HepG2 (cell line): ENCODE results near the gene RUSC1. TPM values are rescaled to one million over a fixed set of nuclear protein-coding genes. Genes with fewer than 3 reads are reported as not detected.

Source experiments
- ASH2L ChIP-seq: fragments of 300-600, 200-600 bp; sonication (generic); IDR thresholded peaks from 2 replicates; pipeline ENCODE4 v1.7.0; 2017; ENCODE audit warnings: low read depth, mild to moderate bottlenecking, moderate library complexity, mixed read lengths, low read length; ENCODE audit not compliant: insufficient read length
- BORCS8-MEF2B ChIP-seq: sonication (generic); formaldehyde crosslinking; IDR thresholded peaks from 2 replicates; pipeline ENCODE4 v1.8.0; 2022; ENCODE audit warnings: mild to moderate bottlenecking, missing genetic modification reagents
- GPN1 ChIP-seq: sonication (generic); formaldehyde crosslinking; IDR thresholded peaks from 2 replicates; pipeline ENCODE4 v1.5.1; 2020; ENCODE audit warnings: missing genetic modification reagents, borderline replicate concordance
- HOXA3 ChIP-seq: sonication (generic); formaldehyde crosslinking; IDR thresholded peaks from 2 replicates; pipeline ENCODE4 v1.5.0; 2020; ENCODE audit warnings: missing genetic modification reagents
- KDM5B ChIP-seq: sonication (generic); formaldehyde crosslinking; IDR thresholded peaks from 2 replicates; pipeline ENCODE4 v1.4.0; 2020; ENCODE audit warnings: missing genetic modification reagents, mild to moderate bottlenecking, borderline replicate concordance
- KLF9 ChIP-seq: IDR thresholded peaks from 2 replicates; pipeline ENCODE4 v1.6.1; 2016; ENCODE audit warnings: low read depth
- TOPORS ChIP-seq: sonication (generic); formaldehyde crosslinking; IDR thresholded peaks from 2 replicates; pipeline ENCODE4 v1.8.0; 2023; ENCODE audit warnings: mild to moderate bottlenecking, missing genetic modification reagents
- ZBTB7B ChIP-seq: sonication (generic); formaldehyde crosslinking; IDR thresholded peaks from 2 replicates; pipeline ENCODE4 v1.4.0; 2020; ENCODE audit warnings: missing genetic modification reagents
- ZMYM4 ChIP-seq: sonication (generic); formaldehyde crosslinking; IDR thresholded peaks from 2 replicates; pipeline ENCODE4 v1.8.1; 2023; ENCODE audit warnings: mild to moderate bottlenecking, missing genetic modification reagents
- ZNF572 ChIP-seq: sonication (generic); formaldehyde crosslinking; IDR thresholded peaks from 2 replicates; pipeline ENCODE4 v1.5.1; 2020; ENCODE audit warnings: mild to moderate bottlenecking, missing genetic modification reagents
- ZNF788 ChIP-seq: sonication (generic); formaldehyde crosslinking; IDR thresholded peaks from 2 replicates; pipeline ENCODE4 v1.5.0; 2020; ENCODE audit warnings: mild to moderate bottlenecking, missing genetic modification reagents, borderline replicate concordance
- polyA plus RNA-seq, 8 experiments: library from polyadenylated mRNA; depleted of rRNA in 3 of 8; stranded (reverse) in 7 of 8; unstranded in 1 of 8; fragments of >200 nt; fragmentation: Illumina TruSeq in 4 of 8; extraction: Trizol in 4 of 8; gene quantifications; 2 replicates each; pipeline versions ENCODE4 v1.2.1 to v1.2.3, GENCODE V29; 2011 to 2016; ENCODE audit warnings: low read depth in 4 of 8, missing spikeins in 1 of 8, mixed read lengths in 1 of 8; ENCODE audit not compliant: insufficient read depth in 1 of 8
- total RNA-seq, 5 experiments: library from RNA; depleted of rRNA; stranded (reverse); fragments of >200 nt; fragmentation: Illumina TruSeq; extraction: Trizol; gene quantifications; 2 replicates each; pipeline ENCODE4 v1.2.3, GENCODE V29; 2016; ENCODE audit warnings: low read depth in 1 of 5
- TF ChIP-seq, protein P1 (sequence below): sonication (generic); formaldehyde crosslinking; IDR thresholded peaks from 2 replicates; pipeline ENCODE4 v1.5.1; 2020; ENCODE audit warnings: mild to moderate bottlenecking, missing genetic modification reagents
- TF ChIP-seq, protein P2 (sequence below): sonication (generic); formaldehyde crosslinking; IDR thresholded peaks from 2 replicates; pipeline ENCODE4 v1.4.0; 2020; ENCODE audit warnings: missing genetic modification reagents
- TF ChIP-seq, protein P3 (sequence below): sonication (generic); formaldehyde crosslinking; IDR thresholded peaks from 2 replicates; pipeline ENCODE4 v1.4.0; 2020; ENCODE audit warnings: missing genetic modification reagents
- TF ChIP-seq, protein P4 (sequence below): sonication (generic); formaldehyde crosslinking; IDR thresholded peaks from 2 replicates; pipeline ENCODE4 v1.4.0; 2020; ENCODE audit warnings: missing genetic modification reagents, low read depth, mild to moderate bottlenecking, borderline replicate concordance
- TF ChIP-seq, protein P5 (sequence below): sonication (generic); formaldehyde crosslinking; IDR thresholded peaks from 2 replicates; pipeline ENCODE4 v1.4.0; 2020; ENCODE audit warnings: missing genetic modification reagents, borderline replicate concordance

The RUSC1 gene
- total and polyA plus RNA-seq, 2 of the 13 experiments (the other 11 are each of a cell fraction or from before 2014, with no cell fraction given) = 18.7 to 20.4 TPM

DNA sequence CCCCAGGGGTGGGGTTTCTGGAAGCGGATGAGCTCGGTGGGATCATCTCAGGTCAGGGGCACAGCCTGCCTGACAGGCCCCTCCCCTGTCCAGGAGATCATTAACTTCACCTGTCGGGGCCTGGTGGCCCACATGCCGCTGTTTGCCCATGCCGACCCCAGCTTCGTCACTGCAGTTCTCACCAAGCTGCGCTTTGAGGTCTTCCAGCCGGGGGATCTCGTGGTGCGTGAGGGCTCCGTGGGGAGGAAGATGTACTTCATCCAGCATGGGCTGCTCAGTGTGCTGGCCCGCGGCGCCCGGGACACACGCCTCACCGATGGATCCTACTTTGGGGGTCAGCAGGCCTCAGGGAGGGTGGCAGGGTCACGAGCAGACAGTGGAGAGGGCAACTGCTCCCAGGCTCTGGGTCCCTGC lies 35.1 kb upstream of the RUSC1 start (continued):
- TF ChIP-seq, protein P1, sequence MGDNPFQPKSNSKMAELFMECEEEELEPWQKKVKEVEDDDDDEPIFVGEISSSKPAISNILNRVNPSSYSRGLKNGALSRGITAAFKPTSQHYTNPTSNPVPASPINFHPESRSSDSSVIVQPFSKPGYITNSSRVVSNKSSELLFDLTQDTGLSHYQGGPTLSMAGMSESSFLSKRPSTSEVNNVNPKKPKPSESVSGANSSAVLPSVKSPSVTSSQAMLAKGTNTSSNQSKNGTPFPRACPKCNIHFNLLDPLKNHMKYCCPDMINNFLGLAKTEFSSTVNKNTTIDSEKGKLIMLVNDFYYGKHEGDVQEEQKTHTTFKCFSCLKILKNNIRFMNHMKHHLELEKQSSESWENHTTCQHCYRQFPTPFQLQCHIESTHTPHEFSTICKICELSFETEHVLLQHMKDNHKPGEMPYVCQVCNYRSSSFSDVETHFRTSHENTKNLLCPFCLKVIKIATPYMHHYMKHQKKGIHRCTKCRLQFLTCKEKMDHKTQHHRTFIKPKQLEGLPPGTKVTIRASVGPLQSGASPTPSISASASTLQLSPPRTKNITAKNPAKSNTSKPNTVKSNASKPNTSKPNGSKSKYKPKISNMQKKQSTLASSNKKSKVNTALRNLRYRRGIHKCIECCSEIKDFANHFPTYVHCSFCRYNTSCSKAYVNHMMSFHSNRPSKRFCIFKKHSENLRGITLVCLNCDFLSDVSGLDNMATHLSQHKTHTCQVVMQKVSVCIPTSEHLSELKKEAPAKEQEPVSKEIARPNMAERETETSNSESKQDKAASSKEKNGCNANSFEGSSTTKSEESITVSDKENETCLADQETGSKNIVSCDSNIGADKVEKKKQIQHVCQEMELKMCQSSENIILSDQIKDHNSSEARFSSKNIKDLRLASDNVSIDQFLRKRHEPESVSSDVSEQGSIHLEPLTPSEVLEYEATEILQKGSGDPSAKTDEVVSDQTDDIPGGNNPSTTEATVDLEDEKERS (CRISPR knock-in tag) = no peak
- TF ChIP-seq GPN1 (no peak), ZNF788 (CRISPR knock-in tag) (0 out of 2 replicates have a peak, but pooled peaks have one; percentile 13), ZNF572 (peak; percentile 73), KLF9 (CRISPR knock-in tag) (no peak), BORCS8-MEF2B (CRISPR knock-in tag) (no peak), ASH2L (peak; percentile 31), HOXA3 (CRISPR knock-in tag) (peak; percentile 34; the same call in 1 of the 2 replicates), ZMYM4 (CRISPR knock-in tag) (peak; percentile 52; the same call in 1 of the 2 replicates), TOPORS (CRISPR knock-in tag) (0 out of 2 replicates have a peak, but pooled peaks have one; percentile 10), ZBTB7B (CRISPR knock-in tag) (peak; percentile 58; the same call in 1 of the 2 replicates), KDM5B (CRISPR knock-in tag) (peak; percentile 34; the same call in 1 of the 2 replicates)
- TF ChIP-seq, protein P2, sequence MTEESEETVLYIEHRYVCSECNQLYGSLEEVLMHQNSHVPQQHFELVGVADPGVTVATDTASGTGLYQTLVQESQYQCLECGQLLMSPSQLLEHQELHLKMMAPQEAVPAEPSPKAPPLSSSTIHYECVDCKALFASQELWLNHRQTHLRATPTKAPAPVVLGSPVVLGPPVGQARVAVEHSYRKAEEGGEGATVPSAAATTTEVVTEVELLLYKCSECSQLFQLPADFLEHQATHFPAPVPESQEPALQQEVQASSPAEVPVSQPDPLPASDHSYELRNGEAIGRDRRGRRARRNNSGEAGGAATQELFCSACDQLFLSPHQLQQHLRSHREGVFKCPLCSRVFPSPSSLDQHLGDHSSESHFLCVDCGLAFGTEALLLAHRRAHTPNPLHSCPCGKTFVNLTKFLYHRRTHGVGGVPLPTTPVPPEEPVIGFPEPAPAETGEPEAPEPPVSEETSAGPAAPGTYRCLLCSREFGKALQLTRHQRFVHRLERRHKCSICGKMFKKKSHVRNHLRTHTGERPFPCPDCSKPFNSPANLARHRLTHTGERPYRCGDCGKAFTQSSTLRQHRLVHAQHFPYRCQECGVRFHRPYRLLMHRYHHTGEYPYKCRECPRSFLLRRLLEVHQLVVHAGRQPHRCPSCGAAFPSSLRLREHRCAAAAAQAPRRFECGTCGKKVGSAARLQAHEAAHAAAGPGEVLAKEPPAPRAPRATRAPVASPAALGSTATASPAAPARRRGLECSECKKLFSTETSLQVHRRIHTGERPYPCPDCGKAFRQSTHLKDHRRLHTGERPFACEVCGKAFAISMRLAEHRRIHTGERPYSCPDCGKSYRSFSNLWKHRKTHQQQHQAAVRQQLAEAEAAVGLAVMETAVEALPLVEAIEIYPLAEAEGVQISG = peak; percentile 40; the same call in 1 of the 2 replicates
- TF ChIP-seq, protein P3, sequence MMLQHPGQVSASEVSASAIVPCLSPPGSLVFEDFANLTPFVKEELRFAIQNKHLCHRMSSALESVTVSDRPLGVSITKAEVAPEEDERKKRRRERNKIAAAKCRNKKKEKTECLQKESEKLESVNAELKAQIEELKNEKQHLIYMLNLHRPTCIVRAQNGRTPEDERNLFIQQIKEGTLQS = no peak
- TF ChIP-seq, protein P4, sequence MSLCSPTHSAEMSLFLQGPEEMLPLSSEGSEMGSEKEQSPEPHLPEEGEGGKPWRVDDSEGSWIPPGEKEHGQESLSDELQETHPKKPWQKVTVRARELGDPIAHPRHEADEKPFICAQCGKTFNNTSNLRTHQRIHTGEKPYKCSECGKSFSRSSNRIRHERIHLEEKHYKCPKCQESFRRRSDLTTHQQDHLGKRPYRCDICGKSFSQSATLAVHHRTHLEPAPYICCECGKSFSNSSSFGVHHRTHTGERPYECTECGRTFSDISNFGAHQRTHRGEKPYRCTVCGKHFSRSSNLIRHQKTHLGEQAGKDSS (CRISPR knock-in tag) = 0 out of 2 replicates have a peak, but pooled peaks have one; percentile 56
- TF ChIP-seq, protein P5, sequence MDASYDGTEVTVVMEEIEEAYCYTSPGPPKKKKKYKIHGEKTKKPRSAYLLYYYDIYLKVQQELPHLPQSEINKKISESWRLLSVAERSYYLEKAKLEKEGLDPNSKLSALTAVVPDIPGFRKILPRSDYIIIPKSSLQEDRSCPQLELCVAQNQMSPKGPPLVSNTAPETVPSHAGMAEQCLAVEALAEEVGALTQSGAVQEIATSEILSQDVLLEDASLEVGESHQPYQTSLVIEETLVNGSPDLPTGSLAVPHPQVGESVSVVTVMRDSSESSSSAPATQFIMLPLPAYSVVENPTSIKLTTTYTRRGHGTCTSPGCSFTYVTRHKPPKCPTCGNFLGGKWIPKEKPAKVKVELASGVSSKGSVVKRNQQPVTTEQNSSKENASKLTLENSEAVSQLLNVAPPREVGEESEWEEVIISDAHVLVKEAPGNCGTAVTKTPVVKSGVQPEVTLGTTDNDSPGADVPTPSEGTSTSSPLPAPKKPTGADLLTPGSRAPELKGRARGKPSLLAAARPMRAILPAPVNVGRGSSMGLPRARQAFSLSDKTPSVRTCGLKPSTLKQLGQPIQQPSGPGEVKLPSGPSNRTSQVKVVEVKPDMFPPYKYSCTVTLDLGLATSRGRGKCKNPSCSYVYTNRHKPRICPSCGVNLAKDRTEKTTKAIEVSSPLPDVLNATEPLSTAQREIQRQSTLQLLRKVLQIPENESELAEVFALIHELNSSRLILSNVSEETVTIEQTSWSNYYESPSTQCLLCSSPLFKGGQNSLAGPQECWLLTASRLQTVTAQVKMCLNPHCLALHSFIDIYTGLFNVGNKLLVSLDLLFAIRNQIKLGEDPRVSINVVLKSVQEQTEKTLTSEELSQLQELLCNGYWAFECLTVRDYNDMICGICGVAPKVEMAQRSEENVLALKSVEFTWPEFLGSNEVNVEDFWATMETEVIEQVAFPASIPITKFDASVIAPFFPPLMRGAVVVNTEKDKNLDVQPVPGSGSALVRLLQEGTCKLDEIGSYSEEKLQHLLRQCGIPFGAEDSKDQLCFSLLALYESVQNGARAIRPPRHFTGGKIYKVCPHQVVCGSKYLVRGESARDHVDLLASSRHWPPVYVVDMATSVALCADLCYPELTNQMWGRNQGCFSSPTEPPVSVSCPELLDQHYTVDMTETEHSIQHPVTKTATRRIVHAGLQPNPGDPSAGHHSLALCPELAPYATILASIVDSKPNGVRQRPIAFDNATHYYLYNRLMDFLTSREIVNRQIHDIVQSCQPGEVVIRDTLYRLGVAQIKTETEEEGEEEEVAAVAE (CRISPR knock-in tag) = no peak
